IPS-NIHi7 (cell line): ENCODE data around the gene TSR3.
A peak's percentile ranks its signal among the peaks of the same experiment; 100 is the strongest.

Experiments used
- DNase-seq: peaks from one replicate; pipeline ENCODE4 v3.0.0; 2012; ENCODE audit warnings: mixed read lengths; ENCODE audit errors: extremely low spot score

Gene TSR3

DNA sequence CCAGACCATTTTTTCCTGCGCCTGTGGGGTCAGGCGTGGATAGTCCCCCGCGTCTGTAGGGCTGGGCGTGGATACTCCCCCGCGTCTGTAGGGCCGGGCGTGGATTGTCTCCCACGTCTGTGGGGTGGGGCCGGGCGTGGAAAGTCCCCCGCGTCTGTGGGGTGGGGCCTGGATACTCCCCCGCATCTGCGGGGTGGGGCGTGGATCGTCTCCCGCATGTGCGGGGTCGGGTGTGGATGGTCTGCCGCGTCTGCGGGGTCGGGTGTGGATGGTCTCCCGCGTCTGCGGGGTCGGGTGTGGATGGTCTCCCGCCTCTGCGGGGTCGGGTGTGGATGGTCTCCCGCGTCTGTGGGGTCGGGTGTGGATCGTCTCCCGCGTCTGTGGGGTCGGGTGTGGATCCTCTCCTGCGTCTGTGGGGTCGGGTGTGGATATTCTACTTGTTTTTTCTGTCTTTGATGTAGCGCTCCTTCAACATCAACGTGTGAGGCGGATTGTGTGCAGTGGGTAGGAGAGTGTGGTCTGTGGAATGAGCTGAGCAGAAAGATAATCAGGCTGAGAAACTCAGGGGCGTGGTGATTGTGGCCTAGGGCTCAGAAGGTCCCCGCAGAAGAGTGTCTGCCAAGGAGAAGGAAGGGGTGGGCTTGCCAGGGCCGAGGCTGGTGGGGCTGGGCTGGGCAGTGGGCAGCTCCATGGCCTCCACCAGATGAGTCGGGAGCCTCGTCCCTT is 3.3 kb upstream of the TSR3 start:
- DNase-seq = no peak

DNA sequence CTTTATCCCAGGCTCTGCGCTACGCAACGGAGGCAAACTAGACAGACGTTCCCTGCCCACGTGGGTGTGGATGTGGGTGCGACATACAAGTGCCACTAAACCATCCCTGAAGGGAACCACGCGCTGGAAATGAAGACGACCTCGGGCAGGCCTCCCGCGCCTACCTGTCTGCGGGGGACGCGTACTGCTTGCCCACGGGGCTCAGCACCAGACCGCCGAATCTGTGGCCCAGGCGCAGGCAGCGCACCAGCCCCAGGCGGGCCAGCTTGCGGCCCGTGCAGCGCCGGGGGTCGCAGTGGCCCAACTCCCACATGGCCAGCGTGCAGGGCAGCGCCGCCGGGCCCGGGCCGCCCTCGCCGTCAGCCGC is 480 bp downstream of the TSR3 start:
- no peak for DNase-seq

DNA sequence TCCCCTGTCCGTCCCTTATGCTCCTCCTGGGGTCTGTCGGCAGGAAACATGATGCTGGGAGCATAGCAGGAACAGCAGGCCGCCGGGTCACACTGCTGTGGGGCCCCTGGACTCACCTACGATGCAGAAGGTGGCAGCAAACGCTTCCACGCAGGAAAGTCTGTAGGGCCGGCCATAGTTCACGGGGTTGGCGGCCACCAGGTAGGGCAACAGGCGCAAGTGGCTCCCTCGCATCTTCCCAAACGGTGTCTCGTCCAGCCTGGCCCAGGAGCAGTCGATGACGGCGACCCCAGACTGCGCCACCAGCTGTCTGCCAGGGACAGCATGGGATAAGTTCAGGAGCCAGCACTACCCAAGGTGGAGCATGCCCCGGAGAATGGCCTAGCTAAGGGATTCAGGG is 987 bp downstream of the TSR3 start:
- DNase-seq = no peak

GRCh38 chr16:1349951-1350350 is 1.7 kb downstream of the TSR3 start:
- no peak for DNase-seq

DNA sequence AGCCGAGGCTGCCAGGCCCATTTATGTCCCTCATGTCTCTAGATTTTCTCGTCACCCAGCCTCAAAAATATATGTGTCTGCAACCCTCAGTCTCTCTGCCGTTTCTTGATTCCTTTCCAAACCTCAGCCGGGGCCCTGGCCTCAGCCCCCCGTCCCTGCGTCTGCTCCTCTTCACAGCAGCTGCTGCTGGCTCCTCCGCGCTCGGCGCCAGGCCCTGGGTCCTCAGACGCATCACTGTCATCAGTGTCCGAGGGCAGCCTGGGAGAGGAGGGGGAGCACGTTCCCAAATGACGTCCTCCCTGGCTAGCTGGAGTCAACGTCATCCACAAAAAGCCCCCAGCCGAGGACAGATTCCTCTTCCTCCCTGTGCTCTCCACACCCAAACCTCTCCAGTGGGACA is 2.3 kb downstream of the TSR3 start:
- DNase-seq = no peak

GRCh38 chr16:1348926-1349325 is 2.8 kb downstream of the TSR3 start:
- no peak for DNase-seq

- no peak for DNase-seq
These were observed 3.2 kb downstream of the TSR3 start for GRCh38 chr16:1348441-1348840.

DNA sequence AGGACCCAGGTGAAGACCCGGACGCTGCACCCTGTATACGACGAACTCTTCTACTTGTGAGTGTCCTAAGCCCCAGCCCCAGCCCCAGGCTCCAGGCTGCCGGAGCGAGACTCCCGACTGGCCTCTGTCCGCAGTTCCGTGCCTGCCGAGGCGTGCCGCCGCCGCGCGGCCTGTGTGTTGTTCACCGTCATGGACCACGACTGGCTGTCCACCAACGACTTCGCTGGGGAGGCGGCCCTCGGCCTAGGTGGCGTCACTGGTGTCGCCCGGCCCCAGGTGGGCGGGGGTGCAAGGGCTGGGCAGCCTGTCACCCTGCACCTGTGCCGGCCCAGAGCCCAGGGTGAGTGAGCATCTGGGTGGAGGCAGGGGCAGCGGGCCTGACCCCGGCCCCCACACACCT is 3.7 kb downstream of the TSR3 start:
- no peak for DNase-seq

DNA sequence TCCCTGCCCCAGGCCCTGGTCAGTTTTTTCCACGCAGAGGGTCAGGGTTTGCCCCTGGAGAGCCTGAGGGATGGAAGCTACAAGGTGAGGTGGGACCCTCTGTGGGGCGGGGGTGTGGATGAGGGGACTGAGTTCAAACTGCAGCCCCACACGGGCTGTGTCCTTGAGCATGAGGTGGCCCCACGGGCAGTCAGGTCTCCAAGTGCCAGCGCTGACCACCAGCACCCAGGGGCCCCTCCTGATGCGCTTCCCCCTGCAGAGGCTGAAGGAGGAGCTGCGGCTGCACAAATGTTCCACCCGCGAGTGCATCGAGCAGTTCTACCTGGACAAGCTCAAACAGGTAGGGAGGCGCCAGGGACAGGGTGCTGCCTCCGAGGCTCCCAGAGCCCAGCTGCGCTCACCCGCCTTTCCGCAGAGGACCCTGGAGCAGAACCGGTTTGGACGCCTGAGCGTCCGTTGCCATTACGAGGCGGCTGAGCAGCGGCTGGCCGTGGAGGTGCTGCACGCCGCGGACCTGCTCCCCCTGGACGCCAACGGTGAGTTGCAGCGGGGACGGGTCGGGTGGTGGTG is 4.3 kb downstream of the TSR3 start:
- DNase-seq = no peak

DNA sequence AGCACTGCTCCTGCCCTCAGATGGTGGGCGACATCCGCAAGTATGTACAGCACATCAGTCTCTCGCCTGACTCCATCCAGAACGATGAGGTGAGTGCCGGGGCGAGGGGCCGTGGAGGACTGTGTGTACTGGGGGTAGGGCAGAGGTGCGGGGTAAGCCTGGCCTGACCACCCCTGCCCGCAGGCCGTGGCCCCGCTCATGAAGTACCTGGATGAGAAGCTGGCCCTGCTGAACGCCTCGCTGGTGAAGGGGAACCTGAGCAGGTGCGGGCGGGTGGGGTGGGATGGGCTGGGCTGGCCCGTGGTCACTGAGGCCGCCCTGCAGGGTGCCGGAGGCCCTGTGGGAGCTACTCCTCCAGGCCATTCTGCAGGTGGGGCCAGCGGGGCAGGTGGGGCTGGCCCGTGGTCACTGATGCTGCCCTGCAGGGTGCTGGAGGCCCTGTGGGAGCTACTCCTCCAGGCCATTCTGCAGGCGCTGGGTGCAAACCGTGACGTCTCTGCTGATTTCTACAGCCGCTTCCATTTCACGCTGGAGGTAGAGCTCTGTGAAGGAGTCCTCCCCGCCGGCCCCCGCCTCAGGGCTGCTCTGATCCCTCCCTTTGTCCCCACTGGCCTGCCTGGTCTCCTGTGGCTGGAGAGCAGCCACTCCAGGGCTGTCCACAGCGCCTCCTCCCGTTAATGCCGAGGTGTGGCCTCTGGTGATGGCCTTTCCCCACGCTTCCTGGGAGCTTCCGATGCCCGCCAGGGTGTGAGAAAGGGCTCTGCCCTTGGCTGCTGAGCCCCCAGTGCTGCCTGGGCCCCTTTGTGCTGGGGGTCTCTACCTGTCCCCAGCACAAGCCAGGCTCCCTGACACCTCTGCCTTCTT is 5.0 kb downstream of the TSR3 start:
- no peak for DNase-seq

- DNase-seq = no peak
These were observed 5.8 kb downstream of the TSR3 start for GRCh38 chr16:1345651-1346421.

GRCh38 chr16:1345087-1345486 is 6.6 kb downstream of the TSR3 start:
- no peak for DNase-seq

GRCh38 chr16:1344499-1344898 is 7.2 kb downstream of the TSR3 start:
- DNase-seq = no peak

- DNase-seq = no peak
These were observed 8.0 kb downstream of the TSR3 start for GRCh38 chr16:1343428-1344242.

DNA sequence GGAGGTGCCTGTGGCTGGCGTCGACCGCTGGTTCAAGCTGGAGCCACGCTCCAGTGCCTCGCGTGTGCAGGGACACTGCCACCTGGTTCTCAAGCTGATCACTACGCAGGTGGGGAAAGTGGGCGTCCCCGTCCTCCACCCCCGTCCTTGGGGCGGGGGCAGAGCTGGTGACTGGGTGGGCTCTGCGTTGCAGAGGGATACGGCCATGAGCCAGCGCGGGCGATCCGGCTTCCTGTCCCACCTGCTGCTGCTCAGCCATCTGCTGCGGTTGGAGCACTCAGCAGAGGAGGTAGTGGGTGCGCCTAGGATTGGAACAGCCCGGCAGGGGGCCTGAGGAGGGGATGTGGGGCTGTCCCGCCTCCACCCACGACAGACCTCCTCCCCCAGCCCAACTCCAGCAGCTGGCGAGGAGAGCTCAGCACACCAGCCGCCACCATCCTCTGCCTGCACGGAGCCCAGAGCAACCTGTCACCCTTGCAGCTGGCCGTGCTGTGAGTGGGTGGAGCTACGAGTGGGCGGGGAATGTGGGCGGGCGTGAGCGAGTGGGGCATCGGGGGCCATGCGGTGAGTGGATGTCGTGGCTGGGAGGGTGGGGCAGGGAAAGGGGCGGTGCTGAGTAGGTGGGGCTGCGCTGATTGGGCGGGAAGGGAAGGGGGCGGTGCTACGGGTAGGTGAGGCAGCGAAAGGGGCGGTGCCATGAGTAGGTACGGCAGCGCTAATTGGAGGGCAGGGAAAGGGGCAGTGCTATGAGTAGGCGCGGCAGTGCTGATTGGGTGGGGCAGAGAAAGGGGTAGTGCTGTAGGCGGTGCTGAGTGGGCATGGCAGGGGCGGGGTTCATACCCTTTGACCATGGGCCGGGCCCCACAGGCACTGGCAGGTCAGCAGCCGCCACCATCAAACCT is 8.9 kb downstream of the TSR3 start:
- peak; percentile 100 for DNase-seq

DNA sequence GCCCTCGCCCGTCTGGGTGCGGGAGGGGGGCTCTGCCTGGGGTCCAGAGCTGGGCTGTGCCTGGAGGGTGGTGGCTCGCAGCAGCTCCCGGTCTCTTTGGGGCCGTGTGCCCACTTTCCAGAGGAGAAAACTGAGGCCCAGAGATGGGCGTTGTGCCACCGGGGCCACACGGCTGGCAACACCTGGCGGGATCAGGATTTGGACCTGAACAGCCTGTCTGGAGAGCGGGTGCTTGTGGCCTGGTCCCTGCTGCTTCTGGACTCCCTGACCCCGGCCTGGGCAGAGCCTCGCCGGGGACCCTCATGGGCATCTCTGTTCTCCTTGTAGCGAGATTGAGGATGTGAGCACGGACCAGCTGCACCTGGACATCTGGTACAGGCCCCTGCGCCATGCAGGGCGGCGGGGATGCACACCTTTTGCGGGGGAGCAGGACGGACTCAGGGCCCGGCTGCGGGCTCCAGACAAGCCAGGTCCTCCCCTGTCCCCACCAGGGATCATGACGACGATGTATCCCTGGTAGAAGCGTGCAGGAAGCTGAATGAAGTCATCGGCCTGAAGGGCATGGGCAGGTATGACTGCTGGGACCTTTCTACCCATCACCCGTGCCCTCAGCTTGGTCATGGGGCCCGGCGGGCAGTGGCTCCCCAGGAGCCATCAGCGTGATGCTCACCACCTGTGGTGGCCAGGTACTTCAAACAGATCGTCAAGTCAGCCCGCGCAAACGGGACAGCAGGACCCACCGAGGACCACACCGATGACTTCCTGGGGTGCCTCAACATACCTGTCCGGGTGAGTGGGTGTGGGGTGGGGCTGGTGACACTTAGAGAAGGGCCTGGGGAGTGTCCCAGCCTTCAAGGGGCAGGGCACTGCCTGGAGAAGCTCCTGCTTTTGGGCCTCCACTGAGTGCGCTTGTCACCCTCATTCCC is 9.9 kb downstream of the TSR3 start:
- DNase-seq = no peak

GRCh38 chr16:1340730-1341494 is 10.8 kb downstream of the TSR3 start:
- DNase-seq = no peak
